SIG-M5 (cell line): ENCODE measurements around the gene DRC3.
"Not testable (repeated sequence)": the region's sequence is repeated elsewhere in the genome, so short reads cannot be mapped to it uniquely, and the experiment has no call there.

ENCODE experiments used
- DNase-seq: peaks from one replicate; lab custom pipeline; 2025; lab: John Stamatoyannopoulos, UW

Gene DRC3

DNA sequence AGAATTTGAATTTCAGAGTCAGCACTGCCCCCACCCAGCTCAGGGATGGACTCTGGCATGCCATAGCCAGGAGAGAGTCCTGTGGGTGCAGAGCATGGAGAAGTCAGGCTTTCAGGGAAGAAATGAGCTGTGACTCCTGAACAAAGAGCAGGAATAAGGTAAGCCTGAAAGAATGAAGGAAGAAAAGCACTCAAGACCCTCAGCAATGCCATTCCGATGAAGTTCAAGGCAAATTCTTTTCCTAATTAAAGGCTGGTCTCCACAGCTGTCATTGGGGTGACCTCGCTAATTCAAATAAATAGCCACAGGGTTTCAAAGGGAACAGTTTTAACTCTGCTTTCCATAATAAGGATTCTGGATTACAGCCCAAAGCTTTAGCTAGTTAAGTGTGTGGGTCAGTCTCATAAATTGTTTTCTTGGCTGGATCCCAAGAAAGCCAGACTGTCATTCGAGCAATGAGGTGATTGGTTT is 32.2 kb upstream of the DRC3 start:
- DNase-seq = no peak

DNA sequence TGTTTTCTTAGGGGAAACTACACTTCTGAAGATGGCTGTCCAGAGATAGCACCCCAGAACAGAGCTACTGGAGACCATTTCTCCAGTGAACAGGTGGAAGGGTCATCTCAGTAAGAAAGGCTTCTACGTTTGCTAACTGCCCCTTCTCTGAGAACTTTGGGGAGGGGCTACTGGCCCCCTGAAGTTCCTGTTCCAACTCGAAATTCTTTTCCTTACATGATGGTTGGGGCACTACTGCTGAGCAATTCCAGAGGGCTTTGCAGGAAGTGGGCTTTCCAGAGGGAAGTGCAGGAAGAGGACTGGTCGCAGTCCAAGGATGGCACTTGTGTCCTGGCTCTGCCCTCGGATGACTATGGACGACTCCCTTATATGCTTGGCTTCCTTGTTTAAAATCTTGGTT is 31.6 kb upstream of the DRC3 start:
- DNase-seq = no peak

DNA sequence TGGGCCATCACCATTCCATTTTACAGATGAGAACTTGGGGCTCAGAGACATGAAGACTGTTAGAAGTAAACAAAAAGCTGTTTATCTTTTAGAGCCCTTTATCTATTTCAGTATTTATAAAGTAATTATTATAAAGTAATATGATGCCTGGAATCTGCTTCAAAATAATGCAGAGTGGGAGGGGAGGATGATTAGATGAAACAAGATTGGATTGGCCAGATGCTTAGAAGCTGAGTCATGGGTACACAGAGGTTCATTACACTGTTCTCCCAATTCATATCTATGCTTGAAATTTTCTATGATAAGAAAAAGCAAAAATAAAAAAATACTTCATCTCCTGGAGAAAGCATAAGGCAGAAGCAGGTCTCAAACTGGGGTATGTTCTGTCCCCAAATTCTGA is 29.8 kb upstream of the DRC3 start:
- no peak for DNase-seq

DNA sequence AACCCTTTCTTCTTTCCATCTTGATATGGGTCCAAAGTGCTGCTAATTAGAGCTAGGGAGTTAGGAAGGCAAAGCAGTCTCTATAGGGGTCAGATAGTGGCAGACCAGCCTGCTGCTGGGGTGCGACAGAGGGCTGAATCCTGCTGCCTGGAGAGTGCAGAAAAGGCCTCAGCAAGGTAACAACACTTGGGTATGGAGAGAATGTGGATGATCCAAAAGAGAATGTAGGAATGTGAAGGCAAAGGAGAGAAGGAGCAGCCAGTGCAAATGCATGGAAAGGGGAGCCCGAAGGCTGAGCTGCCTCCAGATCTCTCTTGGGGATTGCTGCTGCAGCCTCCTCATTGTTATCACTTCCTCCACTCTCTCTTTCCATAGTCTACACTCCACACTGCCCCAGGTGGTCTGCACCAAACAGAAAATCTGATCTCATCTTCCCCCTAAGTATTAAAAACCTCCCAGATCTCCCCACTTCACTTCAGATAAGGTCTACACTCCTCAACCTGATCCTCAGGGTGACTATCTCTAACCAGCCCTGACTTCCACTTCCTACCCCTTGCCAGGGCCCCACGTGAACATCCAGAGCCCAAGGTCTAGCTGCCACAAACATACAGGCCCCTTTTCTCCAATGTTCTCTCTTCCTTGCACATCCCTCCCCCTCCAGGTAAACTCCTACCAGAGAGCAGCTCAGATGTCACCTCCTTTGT is 29.2 kb upstream of the DRC3 start:
- no peak for DNase-seq

DNA sequence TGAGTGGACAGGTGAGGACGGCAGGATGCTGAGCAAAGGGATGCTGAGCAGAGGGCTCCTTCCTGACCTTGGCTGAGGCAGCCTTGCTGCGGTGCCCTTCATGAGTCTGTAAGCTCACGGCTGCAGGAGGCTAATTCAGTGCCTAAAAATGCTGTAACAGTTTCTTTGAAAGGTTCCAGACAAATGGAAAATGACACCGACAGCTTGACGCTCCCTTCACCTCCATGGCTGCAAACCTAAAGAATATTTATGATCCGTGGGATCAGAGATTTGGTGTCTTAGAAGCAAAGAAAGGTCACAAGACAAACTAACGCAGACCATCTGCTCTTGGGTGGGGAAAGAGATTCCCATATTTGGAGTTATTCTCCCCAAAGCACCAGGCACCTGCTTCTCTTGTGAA is 28.4 kb upstream of the DRC3 start:
- no peak for DNase-seq

DNA sequence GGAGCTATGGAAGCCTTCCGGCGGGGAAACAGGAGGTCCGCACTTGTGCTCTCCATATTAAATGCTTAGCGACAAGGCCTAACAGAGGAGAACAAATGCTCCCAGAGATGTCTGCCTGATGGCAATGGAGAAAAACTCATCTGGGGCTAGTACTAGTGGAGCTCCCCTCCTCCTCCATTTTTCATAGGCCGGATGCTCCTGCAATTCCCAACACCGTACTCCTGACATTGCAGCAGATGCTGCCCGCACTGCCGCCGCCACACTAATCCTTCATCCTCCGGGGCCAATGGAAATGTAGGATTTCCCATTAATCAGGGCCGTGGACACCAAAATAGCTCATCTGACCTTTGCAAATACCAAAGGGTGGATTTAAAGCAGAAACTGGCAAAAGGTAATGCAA is 27.9 kb upstream of the DRC3 start:
- no peak for DNase-seq

DNA sequence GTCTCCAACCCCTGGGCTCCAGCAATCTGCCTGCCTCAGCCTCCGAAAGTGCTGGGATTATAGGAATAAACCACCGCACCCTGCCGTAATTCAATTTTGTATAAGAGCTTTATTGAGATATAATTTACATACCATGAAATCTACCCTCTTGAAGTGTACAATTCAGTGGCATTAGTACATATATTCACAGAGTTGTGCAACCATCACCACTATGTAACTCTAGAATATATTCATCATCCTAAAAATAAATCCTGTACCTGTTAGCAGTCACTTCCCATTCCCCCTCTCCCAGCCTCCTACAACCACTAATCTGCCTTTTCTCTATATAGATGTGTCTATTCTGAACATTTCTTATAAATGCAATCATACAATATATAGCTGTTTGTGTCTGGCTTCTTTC is 26.6 kb upstream of the DRC3 start:
- DNase-seq = no peak

DNA sequence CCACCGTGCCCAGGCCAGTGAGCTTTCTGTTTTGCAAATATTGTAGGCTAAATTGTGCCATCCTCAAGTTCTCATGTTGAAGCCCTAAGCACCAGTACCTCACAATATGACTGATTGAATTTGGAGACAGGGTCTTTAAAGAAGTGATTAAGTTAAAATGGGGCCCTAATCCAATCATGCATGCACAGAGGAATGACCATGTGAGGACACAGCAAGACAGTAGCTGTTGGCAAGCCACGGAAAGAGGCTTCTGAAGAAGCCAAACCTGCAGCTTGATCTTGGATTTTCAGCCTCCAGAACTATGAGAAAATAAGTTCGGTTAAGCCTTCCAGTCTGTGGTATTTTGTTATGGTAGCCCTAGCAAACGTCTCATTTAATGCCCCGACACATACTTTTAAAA is 25.4 kb upstream of the DRC3 start:
- DNase-seq = no peak

DNA sequence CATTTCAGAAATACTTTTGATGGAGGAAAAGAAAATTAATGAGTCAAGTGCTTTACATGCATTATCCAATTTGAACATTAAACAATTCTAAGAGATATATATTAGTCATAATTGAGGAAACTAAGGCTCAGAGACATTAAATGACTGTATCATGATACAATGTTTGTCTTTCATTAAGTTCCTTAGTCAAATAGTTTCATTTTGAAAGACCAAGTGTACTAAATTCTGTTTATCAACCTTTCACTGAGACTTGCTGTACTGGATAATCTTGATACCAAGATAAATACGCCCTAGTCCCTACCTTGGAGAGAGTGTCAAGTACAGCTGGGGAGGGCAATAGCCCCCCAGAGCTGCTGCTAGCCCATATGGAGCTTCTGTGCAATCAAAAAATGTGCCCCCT is 24.7 kb upstream of the DRC3 start:
- DNase-seq = no peak

DNA sequence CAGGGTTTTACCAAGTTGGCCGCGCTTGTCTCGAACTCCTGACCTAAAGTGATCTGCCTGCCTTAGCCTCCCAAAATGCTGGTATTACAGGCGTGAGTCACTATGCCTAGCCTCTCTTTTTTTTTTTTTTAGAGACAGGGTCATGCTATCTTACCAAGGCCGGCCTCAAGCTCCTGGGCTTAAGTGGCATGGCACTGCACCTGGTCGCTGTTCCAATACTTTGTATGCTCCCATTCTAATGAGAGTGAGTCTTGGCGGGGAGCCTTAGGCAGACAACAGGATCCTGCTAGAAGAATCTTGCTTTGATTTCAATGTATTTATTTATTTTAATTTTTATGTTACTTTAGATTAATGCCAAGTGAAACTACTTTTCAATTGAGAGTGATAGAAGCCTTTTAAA is 22.3 kb upstream of the DRC3 start:
- DNase-seq = no peak

DNA sequence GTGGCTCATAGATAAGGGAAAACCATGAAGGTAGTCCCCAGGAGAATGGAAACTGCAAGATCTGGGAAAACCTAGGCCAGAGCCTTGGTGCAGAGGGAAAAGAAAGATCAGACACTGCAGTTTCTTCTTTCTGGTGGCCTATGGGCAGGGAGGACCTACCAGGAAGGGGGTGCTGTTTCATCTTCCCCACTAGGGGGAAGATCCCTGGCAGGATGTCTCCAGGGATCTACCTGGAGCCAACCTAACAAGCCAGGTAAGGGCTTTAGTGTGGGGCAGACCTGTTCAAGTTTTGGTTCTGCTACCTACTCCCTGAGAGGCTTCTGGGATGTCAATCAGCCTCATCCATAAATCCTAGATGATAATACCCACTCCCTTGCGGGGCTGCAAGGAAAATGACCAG is 21.9 kb upstream of the DRC3 start:
- DNase-seq = no peak

DNA sequence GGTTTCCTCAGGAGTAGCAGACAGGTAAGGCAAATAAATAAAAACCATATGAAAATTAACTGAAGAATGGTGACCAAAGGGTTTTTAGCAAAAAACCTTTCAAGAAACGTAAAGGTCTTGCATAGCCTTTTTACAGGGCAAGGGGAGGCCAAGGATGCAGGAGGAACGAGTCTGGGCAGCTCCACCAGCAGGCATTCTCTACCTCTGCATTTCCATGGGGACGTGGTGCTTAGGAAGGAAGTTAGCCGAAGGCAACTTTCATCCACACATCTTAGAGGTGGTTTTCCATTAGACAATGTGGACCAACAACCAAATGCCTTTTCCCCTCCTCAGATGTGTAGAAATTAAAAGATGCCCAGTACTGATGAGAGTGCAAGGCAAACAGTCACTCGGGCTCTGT is 21.1 kb upstream of the DRC3 start:
- DNase-seq = no peak

DNA sequence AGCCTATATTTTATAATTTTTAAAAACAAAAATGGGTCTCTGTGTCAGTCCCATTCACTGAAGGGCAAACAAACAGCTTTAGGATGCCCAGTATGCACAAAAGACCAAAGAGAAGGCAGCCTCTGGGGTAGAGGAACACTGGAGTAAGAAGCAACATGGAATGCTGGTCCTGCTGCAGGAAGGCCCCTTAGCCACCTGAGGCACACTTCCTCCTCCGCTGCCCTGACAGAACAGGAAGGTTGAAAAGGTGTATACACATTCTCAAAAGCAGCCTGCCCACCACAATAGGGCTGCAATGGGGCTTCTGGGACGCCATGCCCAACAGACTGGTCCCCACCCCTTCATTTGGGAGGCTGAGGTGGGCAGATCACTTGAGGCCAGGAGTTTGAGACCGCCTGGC is 20.0 kb upstream of the DRC3 start:
- no peak for DNase-seq

DNA sequence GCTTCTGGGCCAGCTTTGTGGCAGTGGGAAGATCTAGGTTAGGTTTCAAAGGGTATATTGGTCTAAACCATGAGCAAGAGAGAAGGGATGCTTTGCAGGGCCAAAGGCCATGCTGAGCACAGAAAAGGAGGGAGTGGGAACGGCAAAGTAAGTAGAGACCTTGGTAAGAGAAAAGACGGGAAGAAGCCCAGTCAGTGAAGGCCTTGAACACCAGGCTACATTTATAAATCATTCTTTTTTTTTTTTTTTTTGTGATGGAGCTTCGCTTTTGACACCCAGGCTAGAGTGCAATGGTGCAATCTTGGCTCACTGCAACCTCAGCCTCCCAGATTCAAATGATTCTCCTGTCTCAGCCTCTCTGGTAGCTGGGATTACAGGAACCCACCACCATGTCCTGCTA is 18.6 kb upstream of the DRC3 start:
- no peak for DNase-seq

DNA sequence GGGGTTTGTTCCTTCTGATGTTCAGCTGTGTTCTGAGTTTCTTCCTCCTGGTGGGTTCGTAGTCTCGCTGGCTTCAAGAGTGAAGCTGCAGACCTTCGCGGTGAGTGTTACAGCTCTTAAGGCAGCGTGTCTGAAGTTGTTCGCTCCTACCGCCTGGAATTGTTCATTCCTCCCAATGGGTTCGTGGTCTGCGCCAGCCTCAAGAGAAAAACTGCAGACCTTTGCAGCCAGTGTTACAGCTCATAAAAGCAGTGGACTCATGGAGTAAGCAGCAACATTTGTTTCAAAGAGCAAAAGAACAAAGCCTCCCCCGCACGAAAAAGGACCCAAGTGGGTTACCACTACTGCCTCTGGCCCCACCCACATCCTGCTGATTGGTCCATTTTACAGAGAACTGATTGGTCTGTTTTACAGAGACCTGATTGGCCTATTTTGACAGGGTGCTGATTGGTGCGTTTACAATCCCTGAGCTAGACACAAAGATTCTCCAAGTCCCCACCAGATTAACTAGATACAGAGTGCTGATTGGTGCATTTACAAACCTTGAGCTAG is 16.8 kb upstream of the DRC3 start:
- not testable (repeated sequence) for DNase-seq

DNA sequence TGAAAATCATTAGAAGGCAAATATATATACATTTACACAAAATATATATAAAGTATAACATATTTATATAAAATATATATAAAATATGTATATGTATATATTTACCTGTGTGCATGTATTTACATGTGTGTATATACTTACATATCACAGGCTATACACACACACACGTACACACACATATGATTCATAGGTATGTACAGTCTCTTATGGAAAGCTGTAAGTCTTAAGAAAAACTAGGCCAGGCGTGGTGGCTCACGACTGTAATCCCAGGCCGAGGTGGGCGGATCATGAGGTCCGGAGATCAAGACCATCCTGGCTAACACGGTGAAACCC is 15.1 kb upstream of the DRC3 start:
- DNase-seq = no peak

DNA sequence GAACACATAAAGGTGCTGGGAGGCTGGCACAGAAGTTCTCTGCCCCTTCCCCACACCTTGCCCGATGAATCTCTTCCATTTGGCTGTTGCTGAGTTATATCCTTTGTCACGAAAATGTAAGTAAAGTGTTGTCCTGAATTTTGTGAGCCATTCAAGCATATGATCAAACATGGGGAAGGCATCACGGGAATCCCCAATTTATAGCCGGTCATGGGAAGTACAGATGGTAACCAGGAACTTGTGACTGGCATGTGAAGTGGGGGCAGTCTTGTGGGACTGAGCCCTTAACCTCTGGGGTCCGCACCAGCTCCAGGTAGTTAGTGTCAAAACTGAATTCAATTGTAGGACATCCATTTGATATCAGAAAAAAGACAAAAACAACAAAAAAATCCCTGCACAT is 13.7 kb upstream of the DRC3 start:
- no peak for DNase-seq

DNA sequence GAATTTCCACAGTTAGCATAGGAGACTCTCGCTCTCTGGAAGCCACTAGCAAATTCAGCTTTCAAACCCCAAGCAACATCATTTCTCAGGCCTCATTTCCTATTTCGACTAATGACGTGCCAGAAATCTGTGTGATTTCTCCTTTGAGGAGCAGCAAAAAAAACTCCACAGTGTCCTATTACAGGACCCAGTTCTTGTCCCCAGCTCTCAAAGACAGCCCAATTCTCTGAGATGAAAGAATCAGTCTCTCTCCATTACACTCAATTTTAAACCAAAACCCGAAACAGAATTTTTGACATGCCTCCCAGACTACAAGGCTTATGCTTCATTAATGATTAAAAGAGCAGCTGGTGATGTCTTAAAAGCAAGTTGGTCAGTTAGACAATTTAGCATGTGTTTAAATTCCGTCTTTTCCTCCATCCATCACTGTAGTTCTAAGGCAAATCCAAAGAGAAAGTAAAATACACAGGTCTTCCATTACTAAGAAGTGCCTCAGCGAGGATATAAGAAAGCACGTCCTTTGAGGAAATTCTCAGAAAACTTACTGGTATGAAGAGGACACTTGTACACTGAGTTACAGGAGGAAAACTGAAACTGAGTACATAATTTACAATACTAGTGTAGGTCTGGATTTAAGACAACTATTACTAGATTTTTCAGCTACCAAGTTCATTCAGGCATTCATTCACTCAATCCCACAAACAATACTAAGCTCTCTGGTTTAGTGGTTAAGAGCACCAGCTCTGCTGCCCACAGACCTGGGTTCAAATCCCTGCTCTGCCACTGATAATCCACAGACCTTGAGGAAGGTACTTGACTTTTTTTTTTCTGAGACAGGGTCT is 12.9 kb upstream of the DRC3 start:
- no peak for DNase-seq

DNA sequence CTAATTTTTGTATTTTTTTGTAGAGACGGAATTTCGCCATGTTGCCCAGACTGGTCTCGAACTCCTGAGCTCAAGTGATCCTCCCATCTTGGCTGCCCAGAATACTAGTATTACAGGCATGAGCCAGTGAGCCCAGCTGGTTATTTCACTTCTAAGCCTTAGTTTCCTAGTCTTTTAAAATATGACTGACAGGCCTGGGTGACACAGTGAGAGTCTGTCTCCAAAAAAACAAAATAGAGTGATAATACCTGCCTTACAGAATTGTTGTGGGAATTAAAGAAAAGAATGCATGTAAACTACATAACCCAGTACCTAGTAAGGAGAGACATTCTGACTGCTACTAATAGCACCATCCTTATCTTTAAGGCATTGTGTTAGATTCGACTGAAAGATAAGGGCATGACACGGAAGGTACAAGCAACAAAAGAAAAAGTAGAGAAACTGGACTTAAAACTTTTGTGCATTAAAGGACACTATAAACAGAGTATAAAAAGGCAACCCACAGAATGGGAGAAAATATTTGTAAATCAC is 12.1 kb upstream of the DRC3 start:
- DNase-seq = no peak

DNA sequence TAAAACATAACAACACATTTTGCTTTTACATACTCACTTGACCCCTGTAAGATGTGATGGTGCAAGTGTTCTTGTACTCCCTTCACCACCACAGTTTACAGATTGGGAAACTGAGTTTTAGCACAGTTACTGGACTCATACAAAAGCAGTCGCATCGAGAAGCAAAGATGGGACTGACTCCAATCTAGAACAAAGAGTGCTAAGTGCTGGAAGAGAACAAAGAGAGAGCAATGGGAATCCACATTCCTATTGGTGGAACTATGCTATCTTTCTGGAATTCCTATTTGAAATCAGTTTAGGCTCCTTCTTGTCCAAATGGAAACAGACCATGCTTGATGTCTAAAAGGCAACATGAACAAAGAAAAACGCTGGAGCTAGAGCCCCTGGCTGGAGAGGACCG is 9.6 kb upstream of the DRC3 start:
- DNase-seq = no peak

DNA sequence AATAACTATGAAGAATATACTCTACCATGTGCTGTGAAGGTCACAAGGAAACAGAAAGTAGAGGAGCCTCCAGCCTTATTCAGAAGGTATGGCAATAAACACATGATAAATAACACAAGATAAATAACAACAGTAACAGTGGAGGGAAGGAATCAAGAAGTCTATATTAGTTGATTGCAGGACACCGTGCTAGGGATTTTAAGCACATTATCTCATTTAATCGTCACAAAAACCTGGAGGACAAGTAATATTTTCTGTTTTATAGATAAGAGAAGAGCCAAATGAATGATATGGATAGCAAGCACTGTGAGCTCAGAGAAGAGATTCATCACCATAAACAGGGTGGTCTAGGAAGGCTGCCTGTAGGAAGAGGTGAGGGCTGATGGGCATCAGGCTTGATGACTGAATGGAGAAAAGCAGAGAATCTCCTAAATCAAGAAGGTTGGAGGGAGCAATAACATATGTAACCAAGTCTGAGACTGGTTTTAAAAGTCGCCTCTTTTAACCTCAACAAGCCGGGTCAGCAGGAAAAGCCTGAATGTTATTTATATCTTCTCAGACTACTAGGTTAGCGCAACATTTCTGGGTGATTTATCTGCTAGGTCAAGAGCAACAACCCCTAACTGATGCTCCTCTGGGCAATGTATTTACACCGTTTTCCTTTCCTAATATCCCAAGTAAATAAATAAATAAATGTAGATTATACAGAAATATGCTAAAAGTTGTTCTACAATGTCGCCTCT is 8.8 kb upstream of the DRC3 start:
- no peak for DNase-seq

DNA sequence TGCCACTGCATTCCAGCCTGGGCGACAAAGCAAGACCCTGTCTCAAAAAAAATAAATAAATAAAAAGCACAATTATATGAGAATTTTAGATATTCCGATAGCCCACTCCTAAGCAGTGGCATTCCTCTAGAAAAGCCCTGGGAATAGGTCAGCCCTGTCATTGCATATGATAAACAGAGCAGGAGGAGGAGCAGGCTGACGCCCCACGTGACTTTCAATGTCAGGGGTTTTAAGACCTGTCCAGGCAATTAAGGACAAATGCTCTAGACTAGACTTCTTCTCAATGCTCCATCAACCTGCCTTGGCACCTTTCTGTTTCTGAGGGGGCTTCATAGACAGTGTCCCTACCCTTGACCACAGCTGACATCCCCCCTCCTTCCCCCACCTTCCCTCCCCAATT is 8.0 kb upstream of the DRC3 start:
- no peak for DNase-seq
